HL-60/S4 treated with phorbol 12-myristate 13-acetate at 8.2 ng/mL for 4 days and 3 days (cell line): ENCODE measurements around the gene NECAB2.

Experiments used
- in situ Hi-C: fragments of 300-500 bp; cut with MboI; formaldehyde crosslinking; loops from 2 replicates; pipeline ENCODE4 v1.15.0; 2022; ENCODE audit warnings: low sequenced_read_pairs

NECAB2 gene

GRCh38 chr16:84040226-84040822 lies 72.3 kb downstream of the NECAB2 start:
- in situ Hi-C loops: no loop called here

GRCh38 chr16:84040823-84041820 lies 73.1 kb downstream of the NECAB2 start:
- in situ Hi-C loops: no loop called here

DNA sequence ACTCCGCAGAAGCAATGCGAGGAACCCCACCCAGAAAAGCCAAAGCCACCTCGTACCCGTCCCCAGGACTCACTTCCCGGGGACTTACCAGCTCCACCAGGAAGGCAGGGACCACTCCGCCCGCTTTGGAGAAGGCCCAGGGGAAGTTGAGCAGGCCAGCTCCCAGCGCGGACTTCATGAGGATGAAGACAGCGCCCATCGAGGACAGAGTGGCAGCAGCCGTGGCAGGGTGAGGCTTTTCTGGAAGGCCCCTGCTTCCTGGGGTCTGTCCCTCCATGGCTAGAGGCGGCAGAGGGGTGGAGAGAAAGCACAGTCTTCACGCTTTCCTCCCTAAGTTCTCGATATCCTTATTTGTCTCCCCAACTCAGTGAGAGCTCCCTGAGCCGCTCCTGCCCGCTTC lies 73.8 kb downstream of the NECAB2 start:
- in situ Hi-C loops: no loop called here

- in situ Hi-C loops: no loop called here
Observed at GRCh38 chr16:84042308-84042878, 74.3 kb downstream of the NECAB2 start, which contains the start of gene SLC38A8. SLC38A8 (minus strand) TSS chr16:84042795; CDS start chr16:84042157, 638 bp downstream.

DNA sequence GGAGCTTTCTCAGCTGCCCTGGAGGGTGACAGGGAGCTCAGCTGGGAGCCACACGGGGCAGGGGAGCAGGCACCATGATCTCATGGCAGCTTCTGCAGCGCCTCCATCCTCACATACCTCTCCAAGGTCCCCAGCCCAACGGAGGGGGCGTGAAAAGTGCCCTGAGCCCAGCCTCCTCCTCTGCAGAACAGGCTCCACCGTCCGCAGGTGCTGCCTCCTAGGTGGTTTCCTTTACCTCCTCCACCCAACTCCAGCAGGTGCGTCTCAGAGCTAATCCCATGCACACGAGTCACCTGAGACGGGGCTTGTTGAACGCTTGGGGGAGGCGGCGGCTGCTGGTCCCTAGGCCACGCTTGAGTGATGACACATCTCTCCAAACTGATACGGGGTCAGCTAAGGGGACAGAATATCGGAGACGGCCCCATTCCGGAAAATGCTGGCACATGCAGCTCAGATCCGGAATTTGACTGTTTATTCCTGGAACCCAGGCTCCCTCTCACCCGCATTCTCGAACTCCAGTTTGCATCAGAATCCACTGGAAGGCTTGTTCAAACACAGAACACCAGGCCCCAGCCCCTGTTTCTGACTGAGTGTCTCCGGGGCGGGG lies 74.9 kb downstream of the NECAB2 start:
- in situ Hi-C loops: no loop called here

GRCh38 chr16:84043486-84044117 lies 75.6 kb downstream of the NECAB2 start:
- in situ Hi-C loops: no loop called here

GRCh38 chr16:84044118-84044488 lies 76.1 kb downstream of the NECAB2 start:
- in situ Hi-C loops: no loop called here

DNA sequence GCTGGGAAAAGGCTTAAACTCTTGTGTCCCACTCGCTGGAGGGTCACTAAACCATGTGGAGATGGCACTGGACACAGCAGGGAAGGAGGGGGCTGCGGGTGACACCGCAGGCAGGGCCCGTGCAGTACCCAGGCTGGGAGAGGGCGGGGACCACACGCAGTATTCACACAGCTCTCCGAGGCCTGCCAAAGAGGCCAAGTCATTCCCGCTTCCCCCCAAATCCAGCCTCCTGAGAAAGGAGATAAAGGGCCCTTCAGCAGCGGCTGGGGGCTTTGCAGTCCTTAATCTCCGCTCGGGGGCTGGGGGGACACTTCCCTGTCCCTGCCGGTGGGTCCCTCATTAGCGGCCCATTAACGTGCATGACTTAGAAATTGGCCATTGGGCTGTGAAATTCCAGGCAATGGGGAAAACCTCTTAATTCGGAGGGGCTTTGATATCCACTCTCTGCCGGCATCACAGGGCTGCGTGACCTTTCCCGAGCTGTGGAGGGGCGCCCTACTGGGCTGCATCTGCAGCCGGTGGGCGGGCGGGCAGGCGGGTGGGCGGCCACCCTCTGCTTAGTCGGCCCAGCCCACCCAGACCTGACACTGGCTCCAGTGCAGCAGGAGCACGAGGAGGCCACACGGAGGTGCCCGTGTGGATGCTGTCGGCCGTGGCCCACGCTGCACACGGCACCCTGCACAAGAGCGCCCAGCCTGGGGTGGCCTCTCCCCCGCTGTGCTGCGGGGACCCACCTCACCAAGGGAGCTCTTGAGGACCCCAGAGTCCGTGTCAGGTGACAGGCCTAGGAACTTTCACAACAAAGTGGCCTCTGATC lies 77.2 kb downstream of the NECAB2 start:
- in situ Hi-C loops: no loop called here

- in situ Hi-C loops: no loop called here
Observed at GRCh38 chr16:84045818-84046470, 77.9 kb downstream of the NECAB2 start.

DNA sequence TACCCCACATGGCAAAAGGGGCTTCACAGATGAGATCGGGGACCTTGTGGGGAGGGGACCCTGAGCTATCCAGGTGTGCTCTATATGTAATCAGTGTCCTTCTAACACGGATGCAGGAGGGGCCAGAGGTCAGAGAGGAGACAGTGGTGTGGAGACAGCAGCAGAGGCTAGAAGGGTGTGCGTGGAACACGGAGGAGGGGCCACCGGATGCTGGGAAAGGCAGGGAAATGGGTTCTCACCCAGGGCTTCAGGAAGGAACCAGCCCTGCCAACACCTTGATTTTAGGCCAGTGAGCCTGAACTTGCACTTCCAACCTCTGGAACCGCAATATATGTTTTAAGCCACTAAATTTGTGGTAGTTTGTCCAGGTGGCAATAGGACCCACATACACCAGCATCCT lies 79.2 kb downstream of the NECAB2 start:
- in situ Hi-C loops: no loop called here

DNA sequence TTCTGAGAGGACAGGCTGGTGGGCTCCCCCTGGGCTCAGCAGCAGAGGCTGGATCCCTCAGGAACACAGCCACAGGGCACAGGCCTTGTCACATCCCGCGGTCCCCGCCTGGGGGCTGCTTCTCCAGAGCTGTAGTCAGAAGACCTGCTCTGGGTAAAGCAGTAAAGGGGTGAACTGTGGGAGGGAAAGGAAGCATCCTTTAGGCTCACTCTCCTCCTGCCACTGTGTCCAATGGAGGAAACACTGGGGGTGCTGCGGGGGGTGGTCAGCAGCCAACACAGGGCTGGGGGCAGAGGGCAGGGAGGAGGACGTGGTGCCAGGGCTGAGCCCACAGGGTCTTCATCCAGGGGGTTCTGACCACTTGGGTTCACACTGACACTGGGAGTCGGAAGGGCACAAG lies 79.6 kb downstream of the NECAB2 start:
- in situ Hi-C loops: no loop called here

DNA sequence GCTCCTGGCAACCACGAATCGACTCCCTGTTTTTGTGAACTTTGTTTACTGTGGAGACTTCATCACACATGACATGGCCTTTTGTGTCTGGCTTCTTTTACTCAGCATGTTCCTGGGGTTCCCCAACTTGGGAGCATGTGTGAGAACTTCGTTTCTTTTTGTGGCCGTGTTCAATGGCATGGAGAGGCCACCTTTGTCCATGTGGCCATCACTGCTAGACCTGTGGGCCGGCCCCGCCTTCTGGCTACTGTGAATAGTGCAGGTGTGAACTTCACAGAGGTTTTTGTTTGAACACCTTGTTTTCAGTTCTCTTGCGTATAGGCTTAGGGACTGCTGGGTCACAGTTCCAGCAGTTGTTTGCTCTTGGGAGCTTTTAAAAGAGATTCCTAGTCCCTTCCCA lies 80.2 kb downstream of the NECAB2 start:
- in situ Hi-C loops: no loop called here

GRCh38 chr16:84048871-84049270 lies 80.8 kb downstream of the NECAB2 start:
- in situ Hi-C loops: no loop called here

DNA sequence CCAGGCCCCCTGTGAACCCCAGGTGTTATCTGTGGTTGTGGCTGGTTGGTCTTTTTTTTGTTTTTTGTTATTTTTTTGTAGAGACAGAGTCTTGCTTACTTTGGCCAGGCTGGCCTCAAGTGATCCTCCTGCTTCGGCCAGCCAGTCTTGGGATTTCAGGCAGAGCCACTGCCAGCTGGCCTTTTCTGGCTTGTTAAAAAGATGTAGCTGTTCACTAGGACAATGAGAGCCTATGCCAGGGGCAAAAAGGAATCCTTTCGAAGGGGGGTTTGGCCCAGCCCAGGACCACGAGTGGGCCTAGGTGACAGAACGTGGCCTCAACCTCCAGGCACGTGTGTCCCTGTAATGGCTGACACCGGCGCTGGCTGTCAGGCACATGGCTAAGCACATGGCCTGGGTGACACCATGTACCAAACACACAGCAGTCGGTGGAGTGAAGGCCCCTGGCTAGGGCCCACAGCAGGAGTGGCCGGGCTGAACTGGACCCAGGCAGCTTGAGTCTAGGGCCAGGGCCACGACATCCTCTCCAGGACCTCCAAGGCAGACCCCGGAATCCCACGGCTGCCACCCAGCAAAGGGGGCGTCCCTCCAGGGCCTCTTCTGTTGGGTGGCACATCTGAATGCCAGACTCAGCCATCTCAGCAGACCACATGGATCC lies 81.5 kb downstream of the NECAB2 start:
- in situ Hi-C loops: no loop called here

GRCh38 chr16:84050316-84050715 lies 82.3 kb downstream of the NECAB2 start:
- in situ Hi-C loops: no loop called here

- in situ Hi-C loops: no loop called here
Observed at GRCh38 chr16:84052071-84052622, 84.1 kb downstream of the NECAB2 start.
